ENCODE results near the gene MS4A10. TPM values are rescaled to one million over a fixed set of nuclear protein-coding genes. Genes with fewer than 3 reads are reported as not detected.
"Not testable (repeated sequence)": the region's sequence is repeated elsewhere in the genome, so short reads cannot be mapped to it uniquely, and the experiment has no call there.

The MS4A10 gene
- total and polyA plus RNA-seq, 5 experiments from 2014 or later: not detected

GRCh38 chr11:60757231-60757800 lies 27.8 kb upstream of the MS4A10 start:
- no peak overlapping the region for H3K4me3 Mint-ChIP-seq
- H3K4me1 Mint-ChIP-seq: peaks cover 0 to 12% (median 0%) of the 10 kb centered on the region in 4 donors
- peaks cover 26 to 49% (median 30%) of the 10 kb centered on the region in 5 donors for H3K27me3 Mint-ChIP-seq
- H3K9me3 Mint-ChIP-seq: no peaks in the 10 kb centered on the region
- DNase-seq (no peak), ATAC-seq (no peak)
- POLR2A ChIA-PET: no interaction called here
- no peak overlapping the region for H3K27ac Mint-ChIP-seq
- H3K36me3 Mint-ChIP-seq: no peaks in the 10 kb centered on the region

DNA sequence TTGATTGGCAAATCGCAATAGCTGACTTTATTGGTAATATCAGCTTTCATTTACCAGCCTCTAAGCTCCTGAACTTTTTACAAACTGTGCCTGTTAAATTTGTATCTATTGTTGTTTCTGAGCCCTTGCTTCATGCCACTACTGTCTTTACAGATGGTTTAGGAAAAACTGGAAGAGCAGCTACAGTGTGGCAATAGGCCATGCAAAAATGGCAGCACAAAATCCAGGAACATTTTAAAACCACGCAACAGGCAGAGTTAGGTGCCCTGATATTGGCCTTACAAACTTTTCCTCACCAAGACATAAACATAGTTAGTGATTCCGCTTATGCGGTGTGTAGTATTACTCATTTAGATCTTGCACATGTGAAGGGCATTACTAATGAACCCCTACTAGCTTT lies 26.5 kb upstream of the MS4A10 start:
- H3K36me3 Mint-ChIP-seq, POLR2A ChIA-PET, ATAC-seq, H3K4me3 Mint-ChIP-seq, H3K27ac Mint-ChIP-seq, H3K9me3 Mint-ChIP-seq, DNase-seq: not testable (repeated sequence)
- Mint-ChIP-seq H3K4me1 (peaks cover 0 to 15% (median 0%) of the 10 kb centered on the region in 4 donors), H3K27me3 (peaks cover 23 to 47% (median 28%) of the 10 kb centered on the region in 5 donors)

- ATAC-seq, POLR2A ChIA-PET, H3K27ac Mint-ChIP-seq, H3K9me3 Mint-ChIP-seq, H3K36me3 Mint-ChIP-seq, DNase-seq, H3K4me3 Mint-ChIP-seq: not testable (repeated sequence)
- H3K27me3 Mint-ChIP-seq: peaks cover 28 to 57% (median 34%) of the 10 kb centered on the region in 5 donors
- H3K4me1 Mint-ChIP-seq: peaks cover 0 to 15% (median 0%) of the 10 kb centered on the region in 4 donors
Measured at GRCh38 chr11:60759438-60760225, 25.5 kb upstream of the MS4A10 start.

DNA sequence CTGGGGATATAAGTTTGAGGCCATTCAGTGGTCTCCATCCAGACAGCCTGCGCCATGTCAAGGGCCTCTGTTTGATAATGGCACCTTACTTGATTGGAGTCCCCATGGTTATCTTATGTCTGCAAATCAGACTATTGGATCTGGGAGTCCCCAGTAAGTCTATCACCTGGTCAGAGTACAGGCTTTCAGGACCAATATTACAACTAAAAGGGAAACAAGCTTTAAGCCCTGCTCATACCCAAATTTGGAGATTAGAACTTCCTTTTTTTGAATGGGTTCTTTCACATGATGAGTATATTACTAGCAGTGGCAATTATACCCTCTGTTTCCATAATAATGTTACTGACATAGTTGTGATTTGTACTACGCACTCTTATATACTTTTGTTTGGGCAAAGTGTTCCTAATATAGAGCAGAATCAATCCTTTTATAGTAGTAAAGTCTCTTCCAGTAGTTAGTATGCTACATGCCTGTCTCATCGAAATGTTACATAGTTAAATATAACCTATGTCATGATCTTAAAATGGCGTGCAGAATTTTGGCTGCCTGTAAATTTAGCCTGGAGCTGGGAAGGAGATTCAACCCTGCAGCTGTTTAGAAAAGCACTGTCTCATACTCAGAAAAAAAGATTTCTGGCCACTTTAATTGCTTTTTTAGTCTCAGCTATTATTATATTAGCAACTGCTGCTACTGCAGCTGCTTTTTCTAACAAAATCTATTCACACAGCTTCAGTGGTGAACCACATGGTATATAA lies 23.5 kb upstream of the MS4A10 start:
- no peak for DNase-seq
- peaks cover 27 to 66% (median 40%) of the 10 kb centered on the region in 5 donors for H3K27me3 Mint-ChIP-seq

GRCh38 chr11:60762851-60763691 lies 22.1 kb upstream of the MS4A10 start:
- H3K27ac Mint-ChIP-seq: no peak overlapping the region
- H3K4me3 Mint-ChIP-seq: no peak overlapping the region
- H3K36me3 Mint-ChIP-seq: no peaks in the 10 kb centered on the region
- peaks cover 0 to 15% (median 1%) of the 10 kb centered on the region in 4 donors for H3K4me1 Mint-ChIP-seq
- DNase-seq (no peak), ATAC-seq (no peak)
- POLR2A ChIA-PET: no interaction called here
- peaks cover 27 to 62% (median 44%) of the 10 kb centered on the region in 5 donors for H3K27me3 Mint-ChIP-seq
- no peaks in the 10 kb centered on the region for H3K9me3 Mint-ChIP-seq

More for the DNA sequence above, 23.5 kb upstream of the MS4A10 start:
- Mint-ChIP-seq H3K9me3 (no peaks in the 10 kb centered on the region), H3K27ac (no peak overlapping the region), H3K4me1 (peaks cover 0 to 15% (median 0%) of the 10 kb centered on the region in 4 donors), H3K36me3 (no peaks in the 10 kb centered on the region), H3K4me3 (no peak overlapping the region)
- POLR2A ChIA-PET: no interaction called here
- ATAC-seq: no peak

- Mint-ChIP-seq H3K9me3 (no peaks in the 10 kb centered on the region), H3K36me3 (no peaks in the 10 kb centered on the region), H3K4me1 (peaks cover 0 to 15% (median 1%) of the 10 kb centered on the region in 4 donors), H3K27ac (peak overlapping the region in 1 of 10 donors; percentile 17), H3K27me3 (peaks cover 28 to 64% (median 44%) of the 10 kb centered on the region in 5 donors), H3K4me3 (no peak overlapping the region)
- POLR2A ChIA-PET: no interaction called here
- ATAC-seq (no peak), DNase-seq (no peak)
Measured at GRCh38 chr11:60763692-60764369, 21.3 kb upstream of the MS4A10 start.

- H3K27me3 Mint-ChIP-seq: peaks cover 25 to 54% (median 39%) of the 10 kb centered on the region in 5 donors
- no peak overlapping the region for H3K4me3 Mint-ChIP-seq
- H3K4me1 Mint-ChIP-seq: peaks cover 0 to 9% (median 1%) of the 10 kb centered on the region in 4 donors
- DNase-seq (no peak), ATAC-seq (no peak)
- H3K36me3 Mint-ChIP-seq: no peaks in the 10 kb centered on the region
- no peaks in the 10 kb centered on the region for H3K9me3 Mint-ChIP-seq
- POLR2A ChIA-PET: no interaction called here
- no peak overlapping the region for H3K27ac Mint-ChIP-seq
Measured at GRCh38 chr11:60764879-60765278, 20.3 kb upstream of the MS4A10 start.

DNA sequence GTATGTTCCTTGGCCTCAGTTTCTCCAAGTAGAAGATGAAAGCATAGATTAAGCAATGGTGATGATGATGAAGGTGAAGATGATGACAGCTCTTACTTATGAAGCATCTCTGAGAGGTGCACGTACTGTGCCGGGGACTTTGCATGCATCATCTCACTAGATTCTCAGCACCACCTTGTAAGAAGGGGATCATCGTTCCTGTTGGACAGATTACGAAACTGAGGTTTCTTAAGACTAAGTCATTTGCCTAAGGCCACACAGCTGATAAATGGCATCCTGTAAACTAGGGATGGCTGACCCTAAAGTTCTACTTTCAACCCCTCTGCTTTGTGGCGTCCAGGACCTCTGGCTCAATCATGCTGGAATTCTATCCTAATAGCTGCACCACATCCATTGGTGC lies 19.8 kb upstream of the MS4A10 start:
- DNase-seq (no peak), ATAC-seq (no peak)
- Mint-ChIP-seq H3K36me3 (no peaks in the 10 kb centered on the region), H3K4me1 (peaks cover 0 to 9% (median 1%) of the 10 kb centered on the region in 4 donors), H3K9me3 (no peaks in the 10 kb centered on the region), H3K27ac (no peak overlapping the region), H3K4me3 (no peak overlapping the region), H3K27me3 (peaks cover 21 to 49% (median 35%) of the 10 kb centered on the region in 5 donors)
- POLR2A ChIA-PET: no interaction called here

GRCh38 chr11:60766547-60766946 lies 18.6 kb upstream of the MS4A10 start:
- Mint-ChIP-seq H3K9me3 (no peaks in the 10 kb centered on the region), H3K4me1 (peaks cover 0 to 5% (median 2%) of the 10 kb centered on the region in 4 donors), H3K4me3 (no peak overlapping the region), H3K36me3 (no peaks in the 10 kb centered on the region), H3K27me3 (peaks cover 16 to 37% (median 29%) of the 10 kb centered on the region in 5 donors), H3K27ac (no peak overlapping the region)
- DNase-seq (no peak), ATAC-seq (no peak)
- POLR2A ChIA-PET: no interaction called here

DNA sequence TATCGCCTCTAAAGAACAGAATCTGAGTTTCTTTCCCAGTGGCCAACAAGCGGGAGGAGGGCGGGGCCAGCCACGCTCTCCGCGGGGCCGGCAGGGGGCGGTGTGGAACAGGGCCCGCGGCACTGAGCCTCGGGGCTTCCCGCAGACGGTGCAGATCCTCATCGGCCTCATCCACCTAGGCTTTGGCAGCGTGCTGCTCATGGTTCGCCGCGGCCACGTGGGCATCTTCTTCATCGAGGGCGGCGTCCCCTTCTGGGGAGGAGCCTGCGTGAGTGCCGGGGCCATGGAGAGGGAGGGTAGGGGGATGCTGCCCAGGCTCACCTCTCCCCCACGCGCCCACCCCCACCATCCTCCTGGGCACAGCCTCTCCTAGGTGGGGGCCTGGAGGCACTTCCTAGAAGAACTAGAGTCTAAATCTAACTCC lies 17.7 kb upstream of the MS4A10 start:
- DNase-seq (no peak), ATAC-seq (peak in 1 of 2 donors; percentile 59)
- POLR2A ChIA-PET: no interaction called here
- Mint-ChIP-seq H3K4me3 (no peak overlapping the region), H3K27ac (no peak overlapping the region), H3K9me3 (no peaks in the 10 kb centered on the region), H3K4me1 (peaks cover 0 to 5% (median 2%) of the 10 kb centered on the region in 4 donors), H3K36me3 (no peaks in the 10 kb centered on the region), H3K27me3 (peaks cover 14 to 41% (median 34%) of the 10 kb centered on the region in 5 donors)

- H3K4me1 Mint-ChIP-seq: peaks cover 0 to 5% (median 0%) of the 10 kb centered on the region in 4 donors
- H3K36me3 Mint-ChIP-seq: no peaks in the 10 kb centered on the region
- H3K9me3 Mint-ChIP-seq: no peaks in the 10 kb centered on the region
- DNase-seq: no peak
- H3K27me3 Mint-ChIP-seq: peaks cover 14 to 41% (median 28%) of the 10 kb centered on the region in 5 donors
- no peak overlapping the region for H3K4me3 Mint-ChIP-seq
- POLR2A ChIA-PET: no interaction called here
- H3K27ac Mint-ChIP-seq: peak overlapping the region in 1 of 10 donors; percentile 43
- ATAC-seq: no peak
Measured at GRCh38 chr11:60768202-60768601, 16.9 kb upstream of the MS4A10 start.

- DNase-seq: no peak
- Mint-ChIP-seq H3K27ac (peak overlapping the region in 2 of 10 donors; percentile 11 to 43), H3K9me3 (no peaks in the 10 kb centered on the region), H3K4me3 (no peak overlapping the region), H3K27me3 (peaks cover 9 to 37% (median 24%) of the 10 kb centered on the region in 5 donors), H3K36me3 (no peaks in the 10 kb centered on the region), H3K4me1 (peaks cover 0 to 5% (median 1%) of the 10 kb centered on the region in 4 donors)
- no peak for ATAC-seq
- POLR2A ChIA-PET: no interaction called here
Measured at GRCh38 chr11:60769273-60769672, 15.9 kb upstream of the MS4A10 start.
